ENCODE measurements around the gene LIN28B.
"Not testable (repeated sequence)": the region's sequence is repeated elsewhere in the genome, so short reads cannot be mapped to it uniquely, and the experiment has no call there.

The LIN28B gene, protein sequence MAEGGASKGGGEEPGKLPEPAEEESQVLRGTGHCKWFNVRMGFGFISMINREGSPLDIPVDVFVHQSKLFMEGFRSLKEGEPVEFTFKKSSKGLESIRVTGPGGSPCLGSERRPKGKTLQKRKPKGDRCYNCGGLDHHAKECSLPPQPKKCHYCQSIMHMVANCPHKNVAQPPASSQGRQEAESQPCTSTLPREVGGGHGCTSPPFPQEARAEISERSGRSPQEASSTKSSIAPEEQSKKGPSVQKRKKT

DNA sequence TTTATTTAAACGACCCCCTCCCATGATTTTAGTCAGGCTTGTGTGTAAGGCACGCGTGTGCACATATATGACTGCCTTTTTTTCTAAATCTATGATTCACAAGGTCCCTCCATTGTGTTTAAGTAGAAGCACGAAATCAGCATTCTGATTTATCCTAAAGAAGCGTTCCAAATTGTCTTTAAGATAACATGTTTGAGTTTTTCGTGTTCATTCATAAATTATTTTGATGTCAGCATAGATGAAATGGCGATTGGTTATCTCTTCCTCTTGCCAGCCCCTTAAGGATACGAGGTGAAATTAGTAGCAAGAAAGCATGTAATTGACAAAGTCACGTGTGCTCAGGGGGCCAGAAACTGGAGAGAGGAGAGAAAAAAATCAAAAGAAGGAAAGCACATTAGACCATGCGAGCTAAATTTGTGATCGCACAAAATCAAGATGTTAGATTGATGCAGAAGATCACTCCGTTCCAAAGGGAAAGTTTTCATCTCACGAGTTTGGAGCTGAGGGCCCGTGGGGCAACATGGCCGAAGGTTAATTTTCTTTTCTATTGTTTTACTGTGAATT is at the start of gene LIN28B:
TSS of gene LIN28B (plus strand) at position 377 of the 564 bp plus-strand sequence. CDS start at position 521, 144 bp downstream.
- no peak for DNase-seq

DNA sequence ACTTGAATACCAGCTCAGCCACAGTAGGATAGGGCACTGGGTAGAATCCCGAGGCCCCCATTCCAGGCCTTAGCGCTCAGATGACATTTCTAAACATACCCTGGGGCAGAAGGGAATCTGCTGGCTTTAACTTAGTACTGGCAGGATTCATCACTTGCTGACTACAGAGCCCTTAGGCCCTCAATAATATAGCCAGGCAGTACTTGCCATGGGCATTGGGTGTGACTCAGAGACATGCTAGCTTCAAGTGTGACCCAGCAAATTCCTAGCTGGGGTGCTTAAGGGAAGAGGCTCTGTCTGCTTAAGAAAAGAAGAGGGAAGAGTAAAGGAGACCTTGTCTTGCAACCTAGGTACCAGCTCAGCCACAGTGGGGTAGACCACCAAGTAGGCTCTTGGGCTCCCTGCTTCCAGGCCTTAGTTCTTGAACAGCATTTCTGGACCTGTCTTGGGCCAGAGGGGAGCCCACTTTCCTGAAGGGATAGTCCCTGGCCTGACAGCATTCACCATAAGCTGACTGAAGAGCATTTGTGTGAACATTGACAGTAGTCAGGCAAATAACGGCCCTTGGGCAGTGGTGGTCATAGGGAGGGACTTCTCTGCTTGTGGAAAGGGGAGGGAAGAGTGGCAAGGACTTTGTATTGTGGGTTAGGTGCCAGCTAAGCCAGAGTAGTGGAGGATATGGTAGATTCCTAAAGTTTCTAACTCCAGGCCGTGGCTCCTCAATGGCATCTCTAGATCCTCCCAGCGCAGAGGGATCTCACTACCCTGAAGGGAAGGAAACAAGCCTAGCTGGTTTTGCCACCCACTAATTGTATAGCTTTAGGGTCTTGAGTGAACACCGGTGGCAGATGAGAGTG is 48.6 kb upstream of the LIN28B start:
- DNase-seq, result no peak

DNA sequence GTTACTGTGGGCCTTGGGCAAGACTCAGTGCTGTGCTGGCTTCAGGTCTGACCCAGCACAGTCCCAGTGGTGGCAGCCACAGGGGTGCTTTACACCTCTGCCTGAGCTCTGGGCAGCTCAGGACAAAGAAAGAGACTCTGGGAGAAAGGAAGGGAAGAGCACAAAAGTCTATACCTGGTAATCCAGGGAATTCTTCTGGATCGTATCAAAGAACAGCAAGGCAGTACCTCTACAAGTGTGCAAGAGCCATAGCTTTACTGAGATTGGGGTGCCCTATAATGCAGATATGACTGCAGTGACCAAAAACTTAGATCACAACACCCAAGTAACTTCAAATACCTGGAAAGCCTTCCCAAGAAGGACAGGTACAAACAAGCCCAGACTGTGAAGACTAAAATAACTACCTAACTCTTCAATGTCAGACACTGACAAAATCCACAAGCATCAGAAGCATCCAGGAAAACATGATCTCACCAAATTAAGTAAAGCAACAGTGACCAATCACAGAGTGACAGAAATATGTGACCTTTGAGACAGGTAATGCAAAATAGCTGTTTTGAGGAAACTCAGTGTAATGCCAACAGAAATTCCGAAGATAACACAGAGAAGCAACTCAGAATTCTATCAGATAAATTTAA is 47.9 kb upstream of the LIN28B start:
- no peak for DNase-seq

DNA sequence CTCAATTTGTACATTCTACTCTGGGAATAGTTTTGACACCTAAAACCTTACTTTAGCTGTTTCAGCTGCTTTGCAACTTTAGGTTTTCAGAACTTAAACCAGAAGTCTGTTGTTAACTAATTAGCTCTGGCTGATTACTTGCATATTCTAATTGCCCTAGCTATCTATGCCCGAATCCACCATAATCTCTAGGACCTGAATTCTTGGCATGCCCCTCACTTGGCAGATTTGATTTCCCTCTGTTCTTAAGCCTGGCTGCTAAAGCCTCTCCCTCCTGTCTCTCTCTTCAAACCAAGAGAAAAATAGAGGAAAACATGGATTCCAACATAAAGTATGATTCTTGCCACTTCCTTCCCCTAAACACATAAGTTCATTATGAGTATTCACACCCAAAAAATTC is 35.0 kb upstream of the LIN28B start:
- DNase-seq, result no peak

- DNase-seq, result no peak
Observed at GRCh38 chr6:104928141-104928540, 28.8 kb upstream of the LIN28B start.

- DNase-seq, result no peak
Observed at GRCh38 chr6:104929353-104929752, 27.6 kb upstream of the LIN28B start.

GRCh38 chr6:104930939-104931338 is 26.0 kb upstream of the LIN28B start:
- no peak for DNase-seq

DNA sequence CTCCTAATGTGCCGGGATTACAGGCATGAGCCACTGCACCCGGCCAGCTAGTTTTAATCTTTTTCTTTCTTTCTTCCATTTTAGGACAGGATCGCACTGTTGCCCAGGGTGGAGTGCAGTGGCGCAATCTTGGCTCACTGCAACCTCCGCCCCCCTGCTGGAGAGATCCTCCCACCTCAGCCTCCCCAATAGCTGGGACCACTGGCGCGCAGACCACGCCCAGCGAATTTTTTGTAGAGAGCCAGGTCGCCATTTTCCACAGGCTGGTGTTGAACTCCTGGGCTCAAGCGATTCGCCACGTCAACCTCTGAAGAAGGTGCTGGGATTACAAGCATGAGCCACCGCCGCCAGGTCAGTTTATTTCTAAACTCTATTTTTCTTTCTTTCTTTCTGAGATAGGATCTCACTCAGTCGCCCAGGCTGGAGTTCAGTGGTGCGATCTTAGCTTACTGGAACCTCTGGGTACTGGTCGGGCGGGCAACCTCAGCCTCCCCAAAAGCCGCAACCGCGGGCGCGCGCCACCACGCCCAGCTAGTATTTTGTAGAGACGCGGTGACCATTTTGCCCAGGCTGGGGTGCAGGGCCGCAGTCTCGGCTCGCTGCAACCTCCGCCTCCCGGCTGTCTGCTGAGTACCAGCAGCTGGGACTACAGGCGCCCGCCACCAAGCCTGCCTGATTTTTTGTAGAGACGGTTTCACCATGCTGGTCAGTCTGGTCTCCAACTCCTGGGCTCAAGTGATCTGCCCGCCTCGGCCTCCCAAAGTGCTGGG is 20.0 kb upstream of the LIN28B start:
- no peak for DNase-seq

DNA sequence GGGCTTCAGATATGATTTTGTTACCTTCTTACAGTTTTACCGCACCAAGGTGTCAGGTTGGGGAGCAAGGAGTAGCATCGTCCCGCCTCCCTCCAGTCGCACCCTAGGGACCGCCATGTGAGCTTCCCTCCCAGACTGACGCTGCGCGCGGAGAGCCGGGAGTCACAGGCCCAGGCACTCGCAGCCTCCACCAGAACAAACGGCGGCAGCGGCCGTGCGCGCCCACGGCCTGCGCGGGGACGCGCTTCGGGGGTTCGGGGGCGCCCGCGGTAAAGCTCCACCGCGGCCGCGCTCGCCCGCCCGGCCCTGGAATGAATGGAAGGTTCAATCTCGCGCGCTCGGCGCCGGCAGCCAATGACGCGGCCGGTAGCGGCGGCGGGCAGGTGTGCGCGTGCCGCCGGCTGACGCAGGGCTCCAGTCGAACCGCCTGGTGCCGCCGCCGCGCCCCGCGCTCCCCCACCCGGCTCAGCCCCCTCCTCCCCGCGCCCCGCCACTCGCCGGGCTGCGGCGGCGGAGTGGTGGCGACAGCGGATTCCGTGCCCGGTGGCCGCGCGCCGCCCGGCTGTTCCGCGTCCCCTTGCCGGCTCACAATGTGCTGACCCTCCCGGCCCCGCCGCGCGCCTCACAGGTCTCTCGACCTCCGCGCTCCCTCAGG is 16.5 kb upstream of the LIN28B start:
- no peak for DNase-seq

- no peak for DNase-seq
Observed at GRCh38 chr6:104940893-104941728, 15.8 kb upstream of the LIN28B start.

DNA sequence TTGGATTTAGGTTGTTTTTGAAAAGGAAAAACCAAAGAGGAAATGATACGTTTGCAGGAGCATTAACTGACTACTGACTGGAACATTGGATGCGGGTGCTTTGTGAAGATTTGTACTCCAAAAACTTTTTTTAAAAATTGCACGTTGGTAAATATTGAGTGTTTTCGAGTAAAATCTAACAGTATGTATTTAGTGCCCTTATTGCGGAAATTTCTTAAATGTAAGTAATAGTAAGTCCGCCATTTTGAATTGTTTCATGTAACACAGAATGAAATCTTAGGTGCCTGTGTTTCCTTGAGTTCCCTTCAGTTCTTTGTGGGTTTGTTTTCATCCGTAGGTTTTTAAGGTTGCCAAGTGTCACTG is 15.2 kb upstream of the LIN28B start:
- DNase-seq, result no peak

DNA sequence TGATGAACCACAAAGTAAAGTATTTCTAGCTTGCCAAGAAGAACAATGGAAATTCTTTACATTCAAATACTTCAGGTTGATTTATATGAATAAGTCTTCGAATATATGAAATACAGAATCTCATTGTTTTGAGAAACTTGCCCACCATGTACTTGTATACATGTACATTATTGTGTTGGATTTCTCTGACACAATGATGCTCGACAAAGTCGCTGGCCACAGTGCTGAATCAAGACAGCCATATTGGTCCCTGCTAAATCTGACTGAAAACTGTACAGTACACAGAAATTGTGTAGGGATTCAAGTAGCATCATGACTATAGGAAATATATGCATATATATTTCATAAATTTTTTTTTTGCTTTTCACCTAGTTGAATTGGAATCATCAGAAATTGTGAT is 13.1 kb upstream of the LIN28B start:
- no peak for DNase-seq

- no peak for DNase-seq
Observed at GRCh38 chr6:104949206-104949605, 7.7 kb upstream of the LIN28B start.

DNA sequence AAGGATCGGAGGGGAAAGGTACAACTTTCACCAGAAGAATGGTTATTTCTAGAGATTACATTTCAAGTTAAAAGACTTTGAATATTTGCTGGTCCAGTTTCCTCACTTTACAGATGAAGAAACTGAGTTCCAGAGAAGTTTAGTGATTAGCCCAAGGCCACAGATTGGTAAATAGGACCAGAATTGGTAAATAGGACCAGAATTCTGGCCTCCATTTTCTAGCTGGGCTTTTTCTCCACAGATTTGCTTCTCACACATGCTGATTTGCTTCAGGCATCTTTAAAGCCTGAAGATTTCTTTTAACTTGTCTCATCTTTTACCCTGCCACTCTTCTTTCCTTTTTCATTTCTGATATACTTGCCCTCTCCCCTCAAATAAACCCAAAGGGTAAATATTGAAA is 5.2 kb upstream of the LIN28B start:
- DNase-seq, result no peak

GRCh38 chr6:104952911-104953399 is 4.0 kb upstream of the LIN28B start:
- DNase-seq, result no peak

DNA sequence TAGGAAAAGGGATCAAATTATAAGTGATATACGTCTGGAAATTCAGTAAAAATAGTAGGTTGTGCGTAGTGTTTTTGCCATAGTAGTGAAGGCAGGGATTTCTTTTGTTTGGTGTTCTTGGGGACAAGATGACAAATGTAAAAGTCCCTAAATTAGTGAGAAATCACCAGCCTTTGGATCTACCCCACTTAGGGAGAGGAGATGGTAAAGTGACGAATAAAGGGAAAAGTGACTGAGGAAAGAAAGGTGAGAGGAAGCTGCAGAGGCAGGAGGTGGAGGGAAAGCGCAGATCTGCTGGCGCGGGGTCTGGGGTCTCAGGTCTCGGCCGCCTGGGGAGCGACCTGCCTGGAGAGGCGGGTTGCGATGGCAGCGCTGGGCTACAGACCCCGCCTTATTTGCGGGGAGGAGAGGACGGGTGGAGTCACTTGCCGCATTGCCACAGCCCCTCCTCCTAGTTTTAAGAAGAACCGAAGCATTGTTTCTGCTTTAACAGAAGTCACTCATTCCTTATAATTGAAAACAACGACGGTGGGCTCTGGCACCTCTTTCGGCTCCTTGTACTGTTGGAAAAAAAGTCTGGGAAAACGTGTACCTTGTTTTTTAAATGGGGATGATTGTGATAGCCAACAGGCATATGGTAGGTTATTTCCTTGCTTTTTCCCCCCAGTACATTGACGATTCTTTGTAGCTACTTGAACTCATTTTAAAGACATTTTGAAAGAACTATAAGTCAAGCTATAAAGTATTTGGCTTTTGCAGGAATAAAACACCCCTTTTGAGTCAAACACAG is 3.3 kb upstream of the LIN28B start:
- DNase-seq, result not testable (repeated sequence)

- DNase-seq, result no peak
Observed at GRCh38 chr6:104954190-104954797, 2.6 kb upstream of the LIN28B start.

DNA sequence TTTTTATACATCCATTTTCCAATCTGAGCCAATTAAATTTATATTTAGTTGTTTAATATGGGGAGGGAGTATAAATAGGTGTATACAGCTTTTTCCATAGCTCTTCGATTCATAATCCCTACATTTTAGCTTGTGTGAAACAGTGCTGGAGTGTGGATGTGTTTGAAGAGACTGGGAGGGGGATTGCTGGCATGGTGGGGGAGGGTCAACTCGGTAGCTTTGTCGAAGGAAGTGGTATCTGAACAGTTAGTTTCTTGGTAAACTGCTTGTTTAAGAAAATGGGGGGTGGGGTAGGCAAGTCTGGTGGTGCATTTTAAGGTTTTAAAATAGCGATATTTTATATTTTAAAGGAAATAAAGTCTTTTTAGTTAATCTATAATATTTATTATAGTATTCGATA is 1.4 kb upstream of the LIN28B start:
- DNase-seq, result no peak

DNA sequence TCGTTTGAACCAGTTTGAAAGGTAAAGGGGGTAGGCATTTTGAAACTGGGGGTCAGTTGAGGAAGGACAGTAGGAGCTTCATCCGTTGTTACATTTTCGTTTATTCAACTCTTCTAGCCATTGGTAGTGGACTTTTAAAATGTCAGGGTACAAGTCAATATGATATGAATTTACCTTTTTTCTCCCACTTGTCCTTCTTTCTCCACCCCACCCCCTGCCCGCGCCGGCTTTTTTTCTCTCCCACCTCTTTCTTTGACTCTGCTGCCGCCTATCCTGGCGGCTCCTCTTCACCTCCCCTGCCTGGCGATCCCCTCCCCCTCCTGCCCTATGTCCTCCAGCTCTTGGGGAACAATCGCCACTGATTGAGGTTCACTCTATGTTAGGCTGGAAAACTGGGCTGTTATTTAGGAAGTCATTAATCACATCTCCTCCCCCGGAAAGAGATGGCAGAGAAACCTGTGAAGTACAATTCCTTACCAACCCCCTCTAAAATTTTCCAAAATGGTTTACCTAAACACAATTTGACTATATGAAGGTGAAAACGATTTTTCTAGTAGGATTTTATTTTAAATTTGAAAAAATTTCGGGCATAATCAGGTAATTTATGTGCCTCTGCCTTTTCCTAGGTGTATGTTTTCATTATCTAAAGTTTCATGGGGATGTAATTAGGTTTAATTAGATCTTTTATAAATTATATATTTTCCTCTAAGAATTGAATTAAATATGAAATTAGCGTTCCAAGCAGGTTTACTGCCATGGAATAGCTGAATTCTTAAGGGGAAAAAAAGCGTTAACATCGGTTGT is 778 bp upstream of the LIN28B start:
- DNase-seq, result no peak
